Smooth muscle cell (in vitro differentiated cells): ENCODE measurements around the gene GTF2F1. TPM values are rescaled to one million over a fixed set of nuclear protein-coding genes. Genes with fewer than 3 reads are reported as not detected.
"Not testable (repeated sequence)": the region's sequence is repeated elsewhere in the genome, so short reads cannot be mapped to it uniquely, and the experiment has no call there.

ENCODE experiments used
- DNase-seq: peaks from one replicate; lab custom pipeline; 2025; ENCODE audit not compliant: unreplicated experiment; lab: John Stamatoyannopoulos, UW
- H2AFZ ChIP-seq: fragments of 200-600 bp; sonication (generic); 2 replicates; pipeline ENCODE4 v1.6.0; 2016; ENCODE audit warnings: antibody characterized with exemption, low read depth, mild to moderate bottlenecking
- H3F3A ChIP-seq: fragments of 200-600 bp; sonication (generic); 2 replicates; pipeline ENCODE4 v1.6.0; 2017; ENCODE audit warnings: antibody characterized with exemption, low read depth
- H3K27ac ChIP-seq: fragments of 200-600 bp; sonication (generic); 2 replicates; pipeline ENCODE4 v1.5.1; 2016; ENCODE audit warnings: low read depth, mild to moderate bottlenecking
- H3K27me3 ChIP-seq: fragments of 200-600 bp; sonication (generic); 2 replicates; pipeline ENCODE4 v1.6.1; 2016; ENCODE audit warnings: low read depth, mild to moderate bottlenecking
- H3K36me3 ChIP-seq: fragments of 200-600 bp; sonication (generic); 2 replicates; pipeline ENCODE4 v1.5.1; 2016; ENCODE audit warnings: low read depth
- H3K4me1 ChIP-seq: fragments of 200-600 bp; sonication (generic); 2 replicates; pipeline ENCODE4 v1.5.1; 2016; ENCODE audit warnings: low read depth
- H3K4me2 ChIP-seq: fragments of 200-600 bp; sonication (generic); 2 replicates; pipeline ENCODE4 v1.6.0; 2016; ENCODE audit warnings: mild to moderate bottlenecking
- H3K4me3 ChIP-seq: fragments of 200-600 bp; sonication (generic); 2 replicates; pipeline ENCODE4 v1.5.1; 2016; ENCODE audit warnings: mild to moderate bottlenecking
- H3K79me2 ChIP-seq: fragments of 200-600 bp; sonication (generic); 2 replicates; pipeline ENCODE4 v1.6.0; 2016; ENCODE audit warnings: low read depth, mild to moderate bottlenecking
- H3K9ac ChIP-seq: fragments of 200-600 bp; sonication (generic); 2 replicates; pipeline ENCODE4 v1.6.0; 2016; ENCODE audit warnings: low read depth
- H3K9me3 ChIP-seq: fragments of 200-600 bp; sonication (generic); replicated peaks from 2 replicates; pipeline ENCODE4 v1.5.1; 2016; ENCODE audit warnings: low read depth
- H4K20me1 ChIP-seq: fragments of 200-600 bp; sonication (generic); 2 replicates; pipeline ENCODE4 v1.6.0; 2016; ENCODE audit warnings: low read depth
- WGBS: methylation state at CpG from one replicate; pipeline ENCODE4 v1.1.7; 2016; ENCODE audit warnings: low lambda C conversion rate; 5-methylcytosine and 5-hydroxymethylcytosine counted together
- polyA plus RNA-seq: library from polyadenylated mRNA; unstranded; fragments of >200 nt; fragmentation: Nextera tagmentation; extraction: Ambion mirVana; gene quantifications from 2 replicates; pipeline ENCODE4 v1.2.1, GENCODE V29; 2016
- total RNA-seq: library from RNA; depleted of rRNA; stranded (reverse); fragments of >200 nt; gene quantifications from 2 replicates; pipeline ENCODE4 v1.2.3, GENCODE V29; 2014
- TF ChIP-seq, protein P1 (sequence below): fragments of 200-600 bp; sonication (generic); IDR thresholded peaks from 2 replicates; pipeline ENCODE4 v1.5.1; 2017; ENCODE audit warnings: borderline replicate concordance, mild to moderate bottlenecking, antibody characterized with exemption; ENCODE audit not compliant: insufficient read depth, poor library complexity, severe bottlenecking

The GTF2F1 gene
- total and polyA plus RNA-seq, 2 experiments from 2014 or later, result 34.7 to 65.8 TPM

GRCh38 chr19:6429419-6430221 lies 36.7 kb upstream of the GTF2F1 start:
- Histone ChIP-seq H3K36me3 (no peaks in the 10 kb centered on the region), H3K4me3 (no peak overlapping the region), H3K27ac (no peak overlapping the region), H3K9me3 (no peaks in the 10 kb centered on the region), H2AFZ (no peak overlapping the region), H3K9ac (no peak overlapping the region), H3F3A (no peaks in the 10 kb centered on the region), H3K27me3 (peaks cover 8% of the 10 kb centered on the region), H3K4me2 (no peak overlapping the region), H4K20me1 (no peaks in the 10 kb centered on the region), H3K4me1 (no peaks in the 10 kb centered on the region), H3K79me2 (no peaks in the 10 kb centered on the region)
- no peak for DNase-seq
- TF ChIP-seq, protein P1, sequence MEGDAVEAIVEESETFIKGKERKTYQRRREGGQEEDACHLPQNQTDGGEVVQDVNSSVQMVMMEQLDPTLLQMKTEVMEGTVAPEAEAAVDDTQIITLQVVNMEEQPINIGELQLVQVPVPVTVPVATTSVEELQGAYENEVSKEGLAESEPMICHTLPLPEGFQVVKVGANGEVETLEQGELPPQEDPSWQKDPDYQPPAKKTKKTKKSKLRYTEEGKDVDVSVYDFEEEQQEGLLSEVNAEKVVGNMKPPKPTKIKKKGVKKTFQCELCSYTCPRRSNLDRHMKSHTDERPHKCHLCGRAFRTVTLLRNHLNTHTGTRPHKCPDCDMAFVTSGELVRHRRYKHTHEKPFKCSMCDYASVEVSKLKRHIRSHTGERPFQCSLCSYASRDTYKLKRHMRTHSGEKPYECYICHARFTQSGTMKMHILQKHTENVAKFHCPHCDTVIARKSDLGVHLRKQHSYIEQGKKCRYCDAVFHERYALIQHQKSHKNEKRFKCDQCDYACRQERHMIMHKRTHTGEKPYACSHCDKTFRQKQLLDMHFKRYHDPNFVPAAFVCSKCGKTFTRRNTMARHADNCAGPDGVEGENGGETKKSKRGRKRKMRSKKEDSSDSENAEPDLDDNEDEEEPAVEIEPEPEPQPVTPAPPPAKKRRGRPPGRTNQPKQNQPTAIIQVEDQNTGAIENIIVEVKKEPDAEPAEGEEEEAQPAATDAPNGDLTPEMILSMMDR, result no peak
- 66% methylated on average over 19 of the region's 20 CpGs for WGBS

DNA sequence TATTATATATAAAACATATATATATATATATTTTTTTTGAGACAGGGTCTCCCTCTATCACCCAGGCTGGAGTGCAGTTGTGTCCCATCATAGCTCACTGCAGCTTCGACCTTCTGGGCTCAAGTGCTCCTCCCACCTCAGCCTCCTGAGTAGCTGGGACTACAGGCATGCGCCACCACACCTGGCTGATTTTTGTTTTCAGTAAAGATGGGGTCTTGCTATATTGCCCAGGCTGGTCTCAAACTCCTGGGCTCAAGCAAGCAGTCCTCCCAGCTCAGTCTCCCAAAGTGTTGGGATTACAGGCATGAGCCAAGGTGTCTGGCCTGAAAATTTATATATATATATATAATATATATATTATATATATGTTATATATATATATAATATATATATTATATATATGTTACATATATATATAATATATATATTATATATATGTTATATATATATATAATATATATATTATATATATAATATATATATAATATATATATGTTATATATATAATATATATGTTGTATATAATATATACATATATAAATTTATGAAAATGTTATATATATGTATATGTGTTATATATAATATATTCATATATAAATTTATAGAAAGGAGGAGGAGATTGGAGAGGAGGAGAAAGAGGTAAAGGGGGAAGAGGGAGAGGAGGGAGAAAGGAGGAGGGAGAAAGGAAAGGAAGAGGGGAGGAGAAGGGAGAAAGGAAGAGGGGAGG lies 35.9 kb upstream of the GTF2F1 start:
- H3K4me1 ChIP-seq, H3K9ac ChIP-seq, H3F3A ChIP-seq, H3K27ac ChIP-seq, H4K20me1 ChIP-seq, H3K36me3 ChIP-seq, H3K4me2 ChIP-seq, H3K27me3 ChIP-seq, H2AFZ ChIP-seq, H3K9me3 ChIP-seq, DNase-seq, H3K4me3 ChIP-seq, H3K79me2 ChIP-seq: not testable (repeated sequence)
- 91% methylated on average over 2 of the region's 2 CpGs for WGBS

DNA sequence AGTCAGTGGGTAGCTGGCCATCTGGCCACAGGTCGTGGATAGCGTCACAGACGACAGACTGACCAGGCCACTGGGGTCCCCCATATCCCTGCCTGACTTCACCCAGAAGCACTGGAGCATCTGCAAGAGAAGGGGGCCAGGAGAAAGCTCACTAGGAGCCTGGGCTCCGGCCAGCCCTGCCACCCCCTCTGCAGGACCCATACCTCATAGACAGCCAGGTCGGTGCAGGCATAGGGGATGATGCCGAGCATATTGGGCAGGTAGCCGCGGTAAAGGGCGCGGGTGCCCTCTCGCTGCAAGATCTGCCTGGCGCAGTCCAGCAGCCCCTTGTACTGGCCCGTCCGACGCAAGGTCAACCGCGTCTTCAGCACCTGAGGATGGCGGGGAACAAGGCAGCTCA lies 34.2 kb upstream of the GTF2F1 start:
- peaks cover 8% of the 10 kb centered on the region for H3K27me3 ChIP-seq
- no peak overlapping the region for H3K9ac ChIP-seq
- H3K79me2 ChIP-seq, result peaks cover 20% of the 10 kb centered on the region
- no peak overlapping the region for H3K27ac ChIP-seq
- H3K9me3 ChIP-seq, result no peaks in the 10 kb centered on the region
- H3F3A ChIP-seq, result no peaks in the 10 kb centered on the region
- H3K4me2 ChIP-seq, result no peak overlapping the region
- H4K20me1 ChIP-seq, result peaks cover 20% of the 10 kb centered on the region
- WGBS, result 95% methylated on average over 18 of the region's 18 CpGs
- H2AFZ ChIP-seq, result no peak overlapping the region
- no peak overlapping the region for H3K4me3 ChIP-seq
- H3K4me1 ChIP-seq, result peaks cover 11% of the 10 kb centered on the region
- no peak for DNase-seq
- TF ChIP-seq, protein P1, result no peak
- H3K36me3 ChIP-seq, result no peaks in the 10 kb centered on the region

DNA sequence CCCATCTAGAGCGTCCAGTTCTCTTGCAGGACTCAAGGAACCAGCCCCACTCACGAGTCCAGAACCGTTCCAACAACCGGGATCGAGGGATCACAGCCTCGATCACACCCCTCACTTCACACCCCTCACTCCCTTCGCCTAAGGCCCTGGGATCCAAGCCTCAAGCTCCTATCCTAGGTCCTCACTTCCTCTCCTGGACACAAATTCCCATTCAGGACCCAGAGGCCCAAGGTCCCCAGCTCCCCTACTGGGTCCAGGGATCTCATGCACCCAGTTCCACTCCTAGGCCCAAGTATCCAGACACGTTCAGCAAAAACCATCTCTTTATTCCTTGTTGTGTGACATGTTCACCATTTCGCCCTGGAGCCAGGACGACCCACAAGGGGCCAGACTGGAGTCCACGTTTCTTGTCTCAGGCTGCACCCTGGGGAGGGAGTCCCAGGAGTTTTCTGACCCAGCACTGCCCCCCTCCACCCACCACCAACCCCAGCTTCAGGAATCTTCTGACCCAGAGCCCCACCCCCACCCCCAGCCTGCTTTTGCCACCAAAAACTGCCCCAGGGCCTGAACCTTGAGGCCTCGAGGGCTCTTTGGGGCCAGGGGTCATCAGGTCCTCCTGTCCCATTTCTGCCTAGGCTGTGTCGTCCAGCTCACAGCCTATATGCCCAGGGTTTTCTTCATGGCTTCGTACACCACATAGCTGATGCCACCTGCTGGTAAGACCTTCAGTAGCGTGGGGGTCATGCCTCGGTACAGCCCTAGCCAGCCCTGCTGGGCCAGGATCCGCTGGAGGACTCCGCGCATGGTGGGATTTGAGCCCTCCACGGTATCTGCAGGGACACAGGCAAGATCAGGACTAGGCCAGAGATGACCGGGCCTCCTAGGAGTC lies 33.0 kb upstream of the GTF2F1 start:
- DNase-seq, result no peak
- TF ChIP-seq, protein P1, result no peak
- Histone ChIP-seq H3K4me3 (no peak overlapping the region), H3F3A (no peaks in the 10 kb centered on the region), H2AFZ (no peak overlapping the region), H3K4me1 (peaks cover 11% of the 10 kb centered on the region), H3K9me3 (no peaks in the 10 kb centered on the region), H3K27me3 (peaks cover 8% of the 10 kb centered on the region), H3K79me2 (peaks cover 32% of the 10 kb centered on the region), H3K9ac (no peak overlapping the region), H3K4me2 (no peak overlapping the region), H3K36me3 (no peaks in the 10 kb centered on the region), H3K27ac (peak overlapping the region; percentile 37), H4K20me1 (peaks cover 32% of the 10 kb centered on the region)
- 95% methylated on average over 21 of the region's 21 CpGs for WGBS
